Body of pancreas (tissue), 4 donors: ENCODE measurements around the gene CAPN14. TPM values are rescaled to one million over a fixed set of nuclear protein-coding genes. Genes with fewer than 3 reads are reported as not detected.

Experiments used
- ATAC-seq: fragments of 150-250 bp; one replicate; pipeline ENCODE4 v1.9.1; 2016
- DNase-seq, 4 donors: peaks; one replicate each; pipeline ENCODE4 v3.0.0-alpha.2; 2019
- H3K27ac ChIP-seq, 4 donors: fragments of 200-600 bp; sonication (generic); 1 replicate in 3 of 4; 2 replicates in 1 of 4; pipeline versions ENCODE4 v1.5.1 to v1.6.1; 2016 to 2019; ENCODE audit warnings: mild to moderate bottlenecking in 1 of 4, mixed read lengths in 1 of 4, moderate library complexity in 1 of 4
- H3K27me3 ChIP-seq, 2 donors: fragments of 200-600 bp; sonication (generic); one replicate each; pipeline ENCODE4 v1.6.0; 2016; ENCODE audit warnings: mild to moderate bottlenecking in 1 of 2
- H3K36me3 ChIP-seq, 2 donors: fragments of 200-600 bp; sonication (generic); replicated peaks in 1 of 2; 2 replicates each; pipeline ENCODE4 v1.5.1; 2016; ENCODE audit warnings: low read depth in 2 of 2; ENCODE audit not compliant: insufficient read depth in 1 of 2
- H3K4me1 ChIP-seq: fragments of 200-600 bp; sonication (generic); one replicate; pipeline ENCODE4 v1.6.0; 2016
- H3K4me3 ChIP-seq, 2 donors: fragments of 200-600 bp; sonication (generic); 1 replicate in 1 of 2; 2 replicates in 1 of 2; pipeline ENCODE4 v1.5.1; 2016 to 2019
- H3K9me3 ChIP-seq, 3 donors: fragments of 200-600 bp; sonication (generic); 1 replicate in 2 of 3; 2 replicates in 1 of 3; pipeline ENCODE4 v1.5.1; 2016
- CTCF ChIP-seq, 7 experiments: fragments of 450-650 bp in 4 of 7; fragments of 200-600 bp in 3 of 7; sonication (generic) in 3 of 7; IDR thresholded peaks; one replicate each; pipeline ENCODE4 v1.5.1; 2016 to 2019; ENCODE audit warnings: antibody characterized with exemption in 7 of 7
- POLR2A ChIP-seq, 3 donors: fragments of 450-650 bp; IDR thresholded peaks; one replicate each; pipeline ENCODE4 v1.6.1; 2016; ENCODE audit warnings: antibody characterized with exemption in 3 of 3, mild to moderate bottlenecking in 2 of 3
- WGBS, 2 donors: methylation state at CpG; one replicate each; pipeline ENCODE4 v1.1.5; 2017; 5-methylcytosine and 5-hydroxymethylcytosine counted together
- intact Hi-C: fragments of 100-400 bp; cut with DNase I; formaldehyde crosslinking; loops from one replicate; pipeline ENCODE4 v1.15.1; 2023
- total RNA-seq, 2 donors: library from RNA; depleted of rRNA; stranded (reverse); fragments of >200 nt; gene quantifications; one replicate each; pipeline ENCODE4 v1.1.0, GENCODE V29; 2016

Gene CAPN14
- total RNA-seq, 2 donors from 2014 or later, result not detected

- H3K27me3 ChIP-seq, result no peaks in the 10 kb centered on the region
- H3K27ac ChIP-seq, result no peak overlapping the region
- no peaks in the 10 kb centered on the region for H3K9me3 ChIP-seq
- no peaks in the 10 kb centered on the region for H3K36me3 ChIP-seq
- ATAC-seq, result no peak
- DNase-seq, result no peak
- no peak overlapping the region for H3K4me3 ChIP-seq
- peaks cover 9% of the 10 kb centered on the region for H3K4me1 ChIP-seq
- TF ChIP-seq CTCF (IDR thresholded peaks at IDR 0.05), result no peak
- TF ChIP-seq POLR2A (IDR thresholded peaks at IDR 0.05), result no peak
- intact Hi-C loops, result no loop called here
- WGBS, 2 donors, result 77 to 85% methylated on average over 4 of the region's 4 CpGs
Observed at GRCh38 chr2:31235504-31235902, 18.2 kb upstream of the CAPN14 start.

- no peak for TF ChIP-seq CTCF (IDR thresholded peaks at IDR 0.05)
- no peak for TF ChIP-seq POLR2A (IDR thresholded peaks at IDR 0.05)
- DNase-seq (no peak), ATAC-seq (no peak)
- Histone ChIP-seq H3K36me3 (no peaks in the 10 kb centered on the region), H3K27me3 (no peaks in the 10 kb centered on the region), H3K9me3 (no peaks in the 10 kb centered on the region), H3K4me3 (peak overlapping the region in 1 of 2 donors; percentile 80), H3K27ac (no peak overlapping the region), H3K4me1 (peaks cover 9% of the 10 kb centered on the region)
- 66 to 92% methylated on average over 7 to 17 of the region's 17 CpGs for WGBS, 2 donors
- intact Hi-C loops, result no loop called here
Observed at GRCh38 chr2:31234683-31235503, 17.6 kb upstream of the CAPN14 start.

GRCh38 chr2:31233741-31234682 is 16.7 kb upstream of the CAPN14 start, which contains the start of gene EHD3:
TSS of gene EHD3 (plus strand) at chr2:31234152. CDS start at chr2:31234622, 470 bp downstream.
- H3K4me1 ChIP-seq, result peaks cover 9% of the 10 kb centered on the region
- H3K36me3 ChIP-seq, result no peaks in the 10 kb centered on the region
- ATAC-seq (peak; percentile 93), DNase-seq (peak; percentile 74 to 88 (median 86))
- H3K9me3 ChIP-seq, result no peaks in the 10 kb centered on the region
- H3K27ac ChIP-seq, result no peak within 1 kb of the TSS
- intact Hi-C loops, result no loop called here
- no peak for TF ChIP-seq POLR2A (IDR thresholded peaks at IDR 0.05)
- peak; percentile 29 to 68 (median 50) for TF ChIP-seq CTCF (IDR thresholded peaks at IDR 0.05)
- 0 to 4% methylated on average over 17 to 68 of the region's 74 CpGs for WGBS, 2 donors
- H3K4me3 ChIP-seq, result peak within 1 kb of the TSS; percentile 11 to 80
- no peaks in the 10 kb centered on the region for H3K27me3 ChIP-seq

GRCh38 chr2:31233231-31233630 is 15.9 kb upstream of the CAPN14 start:
- ATAC-seq (no peak), DNase-seq (no peak)
- peaks cover 9% of the 10 kb centered on the region for H3K4me1 ChIP-seq
- 93 to 95% methylated on average over 1 of the region's 1 CpG for WGBS, 2 donors
- H3K27ac ChIP-seq, result no peak overlapping the region
- H3K9me3 ChIP-seq, result no peaks in the 10 kb centered on the region
- H3K4me3 ChIP-seq, result no peak overlapping the region
- no peaks in the 10 kb centered on the region for H3K36me3 ChIP-seq
- intact Hi-C loops, result no loop called here
- TF ChIP-seq POLR2A (IDR thresholded peaks at IDR 0.05) (no peak), CTCF (IDR thresholded peaks at IDR 0.05) (no peak)
- no peaks in the 10 kb centered on the region for H3K27me3 ChIP-seq
